GM18867 (cell line): Measurements from ENCODE around the gene ZNF302.
A peak's percentile ranks its signal among the peaks of the same experiment; 100 is the strongest.
"Not testable (repeated sequence)": the region's sequence is repeated elsewhere in the genome, so short reads cannot be mapped to it uniquely, and the experiment has no call there.

ENCODE experiments used
- ATAC-seq: cut with Tn5 transposase; IDR thresholded peaks from one replicate; pipeline ENCODE4 v1.9.1; 2021; ENCODE audit warnings: mild to moderate bottlenecking, moderate library complexity; ENCODE audit not compliant: unreplicated experiment

The ZNF302 gene

GRCh38 chr19:34677386-34678084, at the start of gene ZNF302:
Gene ZNF302 (plus strand): TSS chr19:34677678. CDS start chr19:34678805, 1,127 bp downstream.
- ATAC-seq = peak; percentile 92

- ATAC-seq = no peak
These were observed 43.7 kb upstream of the ZNF302 start for GRCh38 chr19:34633802-34634201.

- ATAC-seq = no peak
These were observed 37.9 kb upstream of the ZNF302 start for GRCh38 chr19:34639491-34640085.

GRCh38 chr19:34642241-34642640, 35.2 kb upstream of the ZNF302 start:
- no peak for ATAC-seq

- ATAC-seq = no peak
These were observed 32.5 kb upstream of the ZNF302 start for GRCh38 chr19:34644991-34645461.

GRCh38 chr19:34645551-34645950, 31.9 kb upstream of the ZNF302 start:
- no peak for ATAC-seq

- ATAC-seq = no peak
These were observed 27.5 kb upstream of the ZNF302 start for GRCh38 chr19:34649886-34650543.

GRCh38 chr19:34651747-34652146, 25.7 kb upstream of the ZNF302 start:
- ATAC-seq = no peak

- no peak for ATAC-seq
These were observed 22.7 kb upstream of the ZNF302 start for GRCh38 chr19:34654796-34655195.

GRCh38 chr19:34655651-34656050, 21.8 kb upstream of the ZNF302 start:
- no peak for ATAC-seq

- no peak for ATAC-seq
These were observed 16.1 kb upstream of the ZNF302 start for GRCh38 chr19:34661357-34661756.

- no peak for ATAC-seq
These were observed 14.6 kb upstream of the ZNF302 start for GRCh38 chr19:34662919-34663318.

GRCh38 chr19:34664168-34664567, 13.3 kb upstream of the ZNF302 start:
- no peak for ATAC-seq

GRCh38 chr19:34664870-34665269, 12.6 kb upstream of the ZNF302 start:
- no peak for ATAC-seq

- ATAC-seq = not testable (repeated sequence)
These were observed 12.2 kb upstream of the ZNF302 start for GRCh38 chr19:34665275-34665674.

- no peak for ATAC-seq
These were observed 11.1 kb upstream of the ZNF302 start for GRCh38 chr19:34666200-34666957.

- ATAC-seq = no peak
These were observed 10.6 kb upstream of the ZNF302 start for GRCh38 chr19:34666958-34667265.

- no peak for ATAC-seq
These were observed 10.0 kb upstream of the ZNF302 start for GRCh38 chr19:34667349-34668076.

- not testable (repeated sequence) for ATAC-seq
These were observed 9.3 kb upstream of the ZNF302 start for GRCh38 chr19:34668077-34668689.

GRCh38 chr19:34668690-34669089, 8.8 kb upstream of the ZNF302 start:
- ATAC-seq = not testable (repeated sequence)
